NCI-H510A (cell line): ENCODE data around the gene WIZ.
"Not testable (repeated sequence)": the region's sequence is repeated elsewhere in the genome, so short reads cannot be mapped to it uniquely, and the experiment has no call there.

Experiments used
- DNase-seq: peaks from one replicate; lab custom pipeline; 2025; lab: John Stamatoyannopoulos, UW

Gene WIZ

DNA sequence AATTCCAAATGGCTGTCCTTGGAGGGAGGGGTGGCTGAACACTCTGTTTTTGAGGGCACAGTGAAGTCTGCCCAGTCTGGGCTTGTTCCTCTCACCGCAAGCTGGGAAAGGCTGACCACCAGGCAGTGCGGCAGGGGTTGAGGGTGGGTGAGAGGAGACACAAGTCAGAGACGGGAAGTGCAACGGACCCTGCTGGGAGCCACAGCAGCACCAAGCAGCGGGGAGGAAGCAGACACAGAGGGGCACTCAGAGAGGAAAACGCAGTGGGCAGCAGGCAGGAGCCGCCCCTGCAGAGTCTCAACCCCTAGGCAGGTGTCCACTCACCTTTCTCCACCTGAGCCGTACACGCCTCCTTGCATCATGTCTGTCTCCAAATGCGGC lies 46.6 kb downstream of the WIZ start:
- no peak for DNase-seq

GRCh38 chr19:15402411-15403150 lies 47.2 kb downstream of the WIZ start:
- DNase-seq = no peak

GRCh38 chr19:15401397-15401710 lies 48.4 kb downstream of the WIZ start:
- DNase-seq = no peak

DNA sequence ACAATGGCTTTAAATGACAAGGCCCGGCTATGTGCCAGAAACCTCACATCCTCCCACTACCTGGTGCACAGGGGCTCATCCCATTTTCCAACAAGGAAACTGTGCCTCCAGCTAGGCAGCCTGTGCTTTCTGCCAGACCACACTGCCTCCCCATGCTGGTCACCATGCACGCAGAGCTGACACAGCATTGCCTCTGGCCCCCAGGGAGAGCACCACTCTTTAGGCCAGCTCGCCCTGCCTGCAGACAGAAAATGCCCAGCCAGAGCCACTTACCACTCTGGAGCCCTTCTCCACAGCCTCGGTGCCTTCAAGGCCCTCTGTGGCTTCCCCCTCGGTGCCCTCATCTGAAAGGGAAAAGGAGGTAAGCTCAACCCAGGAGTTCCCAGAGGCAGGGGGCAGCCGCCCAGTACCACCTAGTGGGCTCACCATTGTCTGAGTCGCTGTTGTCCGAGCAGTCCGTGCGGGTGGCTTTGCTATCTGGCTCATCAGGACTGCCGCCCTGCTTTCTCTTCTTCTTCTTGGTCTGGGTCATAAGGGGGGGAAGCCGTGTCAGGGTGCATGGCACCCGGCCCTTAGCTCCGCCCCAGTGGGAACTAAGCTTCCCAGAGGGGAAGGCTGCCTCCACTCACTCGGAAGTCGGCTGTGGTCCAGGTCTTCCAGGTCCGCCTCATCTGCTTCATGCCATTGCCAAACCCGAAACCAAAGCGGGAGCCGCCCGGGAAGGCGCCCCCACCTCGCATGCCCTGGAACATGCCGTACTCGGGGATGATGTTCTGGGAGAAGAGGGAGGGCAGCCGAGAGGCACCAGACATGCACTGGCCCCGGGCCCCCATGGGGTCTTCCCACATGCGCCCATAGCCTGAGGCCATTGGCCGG lies 49.0 kb downstream of the WIZ start:
- DNase-seq = no peak

- no peak for DNase-seq
Measured at GRCh38 chr19:15399635-15400034, 50.1 kb downstream of the WIZ start.

DNA sequence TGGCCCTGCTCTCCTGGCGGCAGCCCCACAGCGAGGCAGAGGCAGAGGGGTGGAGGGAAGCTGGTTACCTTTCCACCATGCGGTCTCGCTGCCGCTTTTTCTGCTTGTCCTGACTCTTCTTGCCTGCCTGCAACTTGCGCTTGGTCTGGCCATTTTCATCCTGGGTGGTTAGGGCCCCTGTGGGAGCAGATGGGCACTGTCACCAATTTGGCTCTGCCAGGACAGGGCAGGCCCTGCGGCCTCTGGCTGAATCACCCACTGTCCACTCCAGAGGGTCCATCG lies 50.6 kb downstream of the WIZ start:
- DNase-seq = no peak

- DNase-seq = no peak
Measured at GRCh38 chr19:15398501-15399233, 51.1 kb downstream of the WIZ start.

DNA sequence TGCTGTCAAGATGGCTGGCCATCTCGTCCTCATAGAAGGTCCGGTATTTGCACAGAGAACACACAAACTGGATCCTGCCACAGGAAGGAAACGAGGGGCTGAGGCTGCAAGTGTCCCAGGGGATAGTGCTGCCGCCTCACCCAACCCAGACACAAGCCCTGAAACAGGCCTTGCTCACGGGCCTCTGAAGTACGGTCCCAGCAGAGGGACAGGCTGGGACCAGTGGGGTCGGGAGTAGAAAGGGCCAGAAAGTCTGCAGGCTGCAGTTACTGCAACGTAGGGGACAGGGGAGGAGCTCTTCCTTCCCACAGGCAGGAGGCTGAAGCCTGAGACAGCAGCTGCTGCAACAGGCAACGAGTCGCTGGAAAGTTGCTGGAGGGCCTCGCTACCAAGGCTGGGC lies 52.0 kb downstream of the WIZ start:
- no peak for DNase-seq

DNA sequence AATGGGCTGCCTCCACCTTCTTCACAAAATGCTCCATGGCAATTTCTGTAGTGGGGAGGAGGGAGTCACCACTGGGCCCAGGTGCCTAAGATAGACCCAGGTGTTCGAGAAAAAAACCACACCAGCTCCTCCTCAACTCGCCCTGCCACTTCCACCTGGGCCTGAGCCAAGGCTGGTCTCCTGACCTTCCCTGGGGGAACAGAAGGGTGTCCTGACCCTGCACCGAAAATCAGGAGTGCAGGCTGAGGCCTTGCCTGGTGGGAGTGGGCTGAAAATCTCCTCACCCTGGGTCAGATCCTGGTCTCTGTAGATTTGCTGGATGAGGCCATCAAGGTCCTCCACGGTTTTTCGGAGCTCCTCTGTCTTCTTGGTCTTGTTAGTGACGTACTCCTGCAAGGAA lies 52.5 kb downstream of the WIZ start:
- DNase-seq = no peak

DNA sequence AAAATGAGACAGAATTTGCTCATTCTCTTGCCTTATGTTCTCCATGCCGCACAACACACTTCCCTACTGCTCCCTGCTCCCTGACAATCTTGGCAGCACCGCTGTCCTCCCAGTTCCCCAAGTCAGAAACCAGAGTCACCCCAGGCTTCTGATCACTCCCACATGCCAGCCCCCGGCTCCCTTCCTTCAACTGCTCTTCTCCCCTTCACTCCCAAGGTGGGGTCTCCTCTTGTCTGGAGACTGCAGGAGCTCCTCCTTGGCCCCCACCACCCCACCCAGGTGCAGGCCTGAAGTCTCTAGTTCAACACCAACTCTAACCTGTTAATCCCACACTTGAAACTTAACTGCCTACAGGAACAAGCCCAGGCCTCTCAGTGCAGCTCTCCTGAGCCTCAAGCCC lies 53.3 kb downstream of the WIZ start:
- DNase-seq = no peak

- DNase-seq = not testable (repeated sequence)
Measured at GRCh38 chr19:15395251-15395650, 54.5 kb downstream of the WIZ start.

GRCh38 chr19:15394426-15394825 lies 55.3 kb downstream of the WIZ start:
- no peak for DNase-seq

GRCh38 chr19:15393963-15394362 lies 55.8 kb downstream of the WIZ start:
- no peak for DNase-seq

DNA sequence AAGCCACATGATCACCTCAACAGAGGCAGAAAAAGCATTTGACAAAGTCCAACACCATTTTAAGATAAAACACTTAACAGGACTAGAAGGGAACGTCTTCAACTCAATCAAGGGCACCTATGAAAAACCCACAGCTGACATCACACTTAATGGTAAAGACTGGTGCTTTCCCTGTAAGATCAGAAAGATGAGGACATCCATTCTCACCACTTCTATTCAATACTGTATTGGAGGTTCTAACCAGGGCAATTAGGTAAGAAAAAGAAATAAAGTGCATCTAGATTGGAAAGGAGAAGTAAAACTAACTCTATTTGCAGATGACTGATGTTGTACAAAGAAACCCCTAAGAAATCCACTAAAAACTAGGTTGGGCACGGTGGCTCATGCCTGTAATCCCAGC lies 58.9 kb downstream of the WIZ start:
- no peak for DNase-seq

GRCh38 chr19:15381864-15382263 lies 67.9 kb downstream of the WIZ start:
- no peak for DNase-seq

DNA sequence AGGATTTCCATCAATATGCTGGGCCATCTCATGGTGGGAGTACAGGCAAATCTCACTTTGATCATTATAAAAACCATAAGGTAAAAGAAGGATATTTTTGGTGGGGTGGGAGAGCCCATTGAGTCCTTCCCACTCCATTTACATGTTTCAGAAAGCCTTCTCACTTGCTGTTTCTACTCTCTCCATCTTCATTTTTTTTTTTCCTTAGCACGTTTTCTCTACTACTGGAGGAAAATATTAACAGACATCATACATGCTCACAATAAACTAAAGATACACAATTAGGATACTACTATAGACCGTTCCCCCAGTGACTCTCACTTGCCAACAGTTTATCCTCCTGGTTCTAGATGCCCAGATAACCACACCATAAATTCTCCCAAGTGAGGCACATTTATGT lies 68.3 kb downstream of the WIZ start:
- DNase-seq = no peak

DNA sequence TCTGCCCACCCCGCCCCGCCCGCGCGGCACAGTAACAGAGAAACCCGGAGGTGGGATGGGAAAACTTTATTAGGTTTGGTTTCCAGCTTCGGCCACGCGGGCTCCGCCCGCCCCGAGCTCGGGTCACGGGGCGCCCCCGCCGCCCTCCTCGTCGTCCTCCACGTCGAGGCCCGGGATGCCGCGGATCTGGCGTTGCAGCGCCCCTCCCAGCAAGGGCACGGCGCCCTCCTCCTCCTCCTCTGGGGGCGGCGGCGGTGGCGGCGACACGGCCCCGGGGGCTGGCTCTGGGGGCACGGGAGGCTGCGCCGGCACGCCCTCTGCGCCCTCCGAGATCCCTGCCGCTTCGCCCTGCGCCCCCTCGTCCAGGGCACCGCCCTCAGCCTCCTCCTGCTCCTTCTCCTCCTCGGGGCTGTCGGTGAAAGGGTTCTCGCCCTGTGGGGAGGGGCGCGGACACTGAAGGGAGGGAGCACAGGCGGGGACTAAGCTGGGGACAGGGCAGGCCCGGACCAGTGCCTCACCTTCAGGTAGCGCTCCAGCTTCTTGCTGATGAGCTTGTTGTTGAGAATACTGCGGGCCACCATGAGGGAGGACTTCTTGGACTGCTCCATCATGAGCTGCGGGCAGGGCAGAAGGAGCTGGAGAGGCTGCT lies 69.6 kb downstream of the WIZ start:
- DNase-seq = peak; percentile 76

GRCh38 chr19:15379083-15379998 lies 70.4 kb downstream of the WIZ start, which contains the start of gene AKAP8:
TSS of gene AKAP8 (minus strand) at chr19:15379787. CDS start at chr19:15379731, 56 bp downstream.
- peak; percentile 95 for DNase-seq

DNA sequence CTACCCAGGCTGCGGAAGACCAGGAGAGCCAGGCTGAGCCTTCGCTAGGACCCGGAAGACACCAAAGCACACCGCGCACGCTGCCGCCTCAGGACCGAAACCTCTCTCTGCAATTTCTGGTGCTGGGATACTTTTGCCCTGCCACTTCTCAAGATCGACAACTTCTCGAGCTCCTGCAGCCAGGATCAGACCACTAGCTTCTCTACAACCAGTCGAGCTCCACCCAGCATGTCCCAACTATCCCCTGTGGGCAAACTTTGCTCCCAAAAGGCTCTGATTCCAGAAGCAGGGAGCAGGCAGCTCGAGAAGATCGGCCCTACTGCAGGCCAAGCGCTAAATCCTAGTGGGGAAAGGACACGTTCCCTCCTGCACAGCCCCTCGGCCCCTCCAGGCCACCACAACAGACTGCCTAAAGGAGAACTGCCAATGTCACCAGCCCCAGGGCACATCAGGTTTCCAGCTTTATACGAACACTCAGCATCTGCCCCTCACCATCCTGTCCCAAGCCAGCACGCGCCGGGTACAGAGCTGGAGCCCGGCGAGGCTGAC lies 71.1 kb downstream of the WIZ start:
- DNase-seq = peak; percentile 10

- no peak for DNase-seq
Measured at GRCh38 chr19:15374796-15375440, 74.8 kb downstream of the WIZ start.
